ENCODE data around the gene HS1BP3.

HS1BP3 gene

GRCh38 chr2:20595439-20596192 is 55.3 kb downstream of the HS1BP3 start:
- no peaks in the 10 kb centered on the region for H3K9me3 ChIP-seq (ENCODE audit: control insufficient read depth, insufficient read depth, low read length)
- H3K4me3 ChIP-seq (ENCODE audit: low read length): peak overlapping the region; percentile 55

GRCh38 chr2:20594957-20595356 is 55.9 kb downstream of the HS1BP3 start:
- Histone ChIP-seq H3K36me3 (ENCODE audit: control insufficient read depth, low read length) (no peaks in the 10 kb centered on the region), H3K79me2 (ENCODE audit: control insufficient read depth, low read length) (no peaks in the 10 kb centered on the region), H3F3A (ENCODE audit: control insufficient read depth, insufficient read depth) (peaks cover 10% of the 10 kb centered on the region; the same call in 1 of the 2 replicates), H3K4me3 (ENCODE audit: low read length) (peak overlapping the region; percentile 55), H3K9me3 (ENCODE audit: control insufficient read depth, insufficient read depth, low read length) (no peaks in the 10 kb centered on the region), H3K27me3 (ENCODE audit: control insufficient read depth, low read length) (peaks cover 55% of the 10 kb centered on the region), H3K9me2 (replicated peaks; ENCODE audit: control insufficient read depth, low read length) (no peaks in the 10 kb centered on the region), H3K27ac (ENCODE audit: low read depth, low read length) (no peak overlapping the region), H3K4me1 (ENCODE audit: control insufficient read depth, low read length) (peaks cover 39% of the 10 kb centered on the region), H3K4me2 (ENCODE audit: low read length) (peak overlapping the region; percentile 75), H4K20me1 (ENCODE audit: control insufficient read depth, insufficient read depth, low read depth, low read length) (peaks cover 23% of the 10 kb centered on the region; the same call in 1 of the 2 replicates)
- no peak for TF ChIP-seq CTCF (IDR thresholded peaks at IDR 0.05; ENCODE audit: low read depth, low read length, poor library complexity, severe bottlenecking)
- no peak for TF ChIP-seq EZH2phosphoT487 (IDR thresholded peaks at IDR 0.05; ENCODE audit: borderline replicate concordance, low read length)

More at GRCh38 chr2:20595439-20596192, 55.3 kb downstream of the HS1BP3 start:
- Histone ChIP-seq H3K36me3 (ENCODE audit: control insufficient read depth, low read length) (no peaks in the 10 kb centered on the region), H3K9me2 (replicated peaks; ENCODE audit: control insufficient read depth, low read length) (no peaks in the 10 kb centered on the region), H3K79me2 (ENCODE audit: control insufficient read depth, low read length) (no peaks in the 10 kb centered on the region), H3K4me2 (ENCODE audit: low read length) (peak overlapping the region; percentile 75), H4K20me1 (ENCODE audit: control insufficient read depth, insufficient read depth, low read depth, low read length) (peaks cover 25% of the 10 kb centered on the region; the same call in 1 of the 2 replicates), H3K27ac (ENCODE audit: low read depth, low read length) (0 out of 2 replicates have a peak overlapping the region, but pooled peaks have one; percentile 6), H3K4me1 (ENCODE audit: control insufficient read depth, low read length) (peaks cover 39% of the 10 kb centered on the region), H3K27me3 (ENCODE audit: control insufficient read depth, low read length) (peaks cover 56% of the 10 kb centered on the region), H3F3A (ENCODE audit: control insufficient read depth, insufficient read depth) (peaks cover 10% of the 10 kb centered on the region; the same call in 1 of the 2 replicates)
- TF ChIP-seq CTCF (IDR thresholded peaks at IDR 0.05; ENCODE audit: low read depth, low read length, poor library complexity, severe bottlenecking) (peak; percentile 11), EZH2phosphoT487 (IDR thresholded peaks at IDR 0.05; ENCODE audit: borderline replicate concordance, low read length) (no peak)

GRCh38 chr2:20594048-20594750 is 56.7 kb downstream of the HS1BP3 start:
- Histone ChIP-seq H3K4me2 (ENCODE audit: low read length) (peak overlapping the region; percentile 75), H3K79me2 (ENCODE audit: control insufficient read depth, low read length) (no peaks in the 10 kb centered on the region), H4K20me1 (ENCODE audit: control insufficient read depth, insufficient read depth, low read depth, low read length) (peaks cover 23% of the 10 kb centered on the region; the same call in 1 of the 2 replicates), H3K36me3 (ENCODE audit: control insufficient read depth, low read length) (no peaks in the 10 kb centered on the region), H3K9me2 (replicated peaks; ENCODE audit: control insufficient read depth, low read length) (no peaks in the 10 kb centered on the region), H3K27ac (ENCODE audit: low read depth, low read length) (no peak overlapping the region), H3F3A (ENCODE audit: control insufficient read depth, insufficient read depth) (peaks cover 10% of the 10 kb centered on the region; the same call in 1 of the 2 replicates), H3K4me3 (ENCODE audit: low read length) (no peak overlapping the region), H3K9me3 (ENCODE audit: control insufficient read depth, insufficient read depth, low read length) (no peaks in the 10 kb centered on the region), H3K4me1 (ENCODE audit: control insufficient read depth, low read length) (peaks cover 39% of the 10 kb centered on the region), H3K27me3 (ENCODE audit: control insufficient read depth, low read length) (peaks cover 49% of the 10 kb centered on the region)
- no peak for TF ChIP-seq CTCF (IDR thresholded peaks at IDR 0.05; ENCODE audit: low read depth, low read length, poor library complexity, severe bottlenecking)
- no peak for TF ChIP-seq EZH2phosphoT487 (IDR thresholded peaks at IDR 0.05; ENCODE audit: borderline replicate concordance, low read length)

All from DOHH2 (cell line).